ENCODE measurements around the gene TPD52L1. TPM values are rescaled to one million over a fixed set of nuclear protein-coding genes. Genes with fewer than 3 reads are reported as not detected.

TPD52L1 gene
- total and polyA plus RNA-seq, 4 donors = 15.6 to 43.5 (median 16.7) TPM

GRCh38 chr6:125173341-125174095, 19.9 kb downstream of the TPD52L1 start:
- Histone ChIP-seq H3K9ac (ENCODE audit: insufficient read depth in 1 of 2, low read length in 2 of 2) (no peak overlapping the region), H3K27ac (ENCODE audit: low read depth in 1 of 2, low read length in 1 of 2) (no peak overlapping the region), H3K36me3 (ENCODE audit: control insufficient read depth in 4 of 4, insufficient read depth in 4 of 4, low read length in 4 of 4) (no peaks in the 10 kb centered on the region), H3K4me3 (no peak overlapping the region), H3K27me3 (ENCODE audit: control insufficient read depth in 3 of 3, insufficient read depth in 3 of 3, low read length in 2 of 3) (no peaks in the 10 kb centered on the region), H3K9me3 (ENCODE audit: control insufficient read depth in 4 of 4, insufficient read depth in 3 of 4, low read length in 3 of 4) (no peaks in the 10 kb centered on the region), H3K4me1 (ENCODE audit: control insufficient read depth in 5 of 5, insufficient read depth in 5 of 5, low read length in 5 of 5) (no peaks in the 10 kb centered on the region)
- DNase-seq (peak in 1 of 3 donors; percentile 26), ATAC-seq (ENCODE audit: insufficient read depth, low FRiP score) (peak; percentile 30)
- TF ChIP-seq CTCF (IDR thresholded peaks at IDR 0.05; ENCODE audit: control extremely low read depth, extremely low read depth) = no peak
- WGBS, 2 donors = 68 to 72% methylated on average over 6 of the region's 6 CpGs

- Histone ChIP-seq H3K36me3 (ENCODE audit: control insufficient read depth in 4 of 4, insufficient read depth in 4 of 4, low read length in 4 of 4) (no peaks in the 10 kb centered on the region), H3K27ac (ENCODE audit: low read depth in 1 of 2, low read length in 1 of 2) (no peak overlapping the region), H3K27me3 (ENCODE audit: control insufficient read depth in 3 of 3, insufficient read depth in 3 of 3, low read length in 2 of 3) (no peaks in the 10 kb centered on the region), H3K4me3 (no peak overlapping the region), H3K9me3 (ENCODE audit: control insufficient read depth in 4 of 4, insufficient read depth in 3 of 4, low read length in 3 of 4) (no peaks in the 10 kb centered on the region), H3K9ac (ENCODE audit: insufficient read depth in 1 of 2, low read length in 2 of 2) (no peak overlapping the region), H3K4me1 (ENCODE audit: control insufficient read depth in 5 of 5, insufficient read depth in 5 of 5, low read length in 5 of 5) (peaks cover 0 to under 1% (median 0%) of the 10 kb centered on the region in 5 donors)
- WGBS, 2 donors = 52 to 53% methylated on average over 1 of the region's 1 CpG
- no peak for ATAC-seq (ENCODE audit: insufficient read depth, low FRiP score)
- no peak for TF ChIP-seq CTCF (IDR thresholded peaks at IDR 0.05; ENCODE audit: control extremely low read depth, extremely low read depth)
- no peak for DNase-seq
Observed at GRCh38 chr6:125174626-125175025, 21.1 kb downstream of the TPD52L1 start.

GRCh38 chr6:125175466-125176048, 22.0 kb downstream of the TPD52L1 start:
- H3K27me3 ChIP-seq (ENCODE audit: control insufficient read depth in 3 of 3, insufficient read depth in 3 of 3, low read length in 2 of 3) = no peaks in the 10 kb centered on the region
- no peak for TF ChIP-seq CTCF (IDR thresholded peaks at IDR 0.05; ENCODE audit: control extremely low read depth, extremely low read depth)
- H3K27ac ChIP-seq (ENCODE audit: low read depth in 1 of 2, low read length in 1 of 2) = no peak overlapping the region
- 90 to 92% methylated on average over 1 of the region's 1 CpG for WGBS, 2 donors
- H3K4me3 ChIP-seq = no peak overlapping the region
- H3K9ac ChIP-seq (ENCODE audit: insufficient read depth in 1 of 2, low read length in 2 of 2) = no peak overlapping the region
- H3K4me1 ChIP-seq (ENCODE audit: control insufficient read depth in 5 of 5, insufficient read depth in 5 of 5, low read length in 5 of 5) = peaks cover 0 to 10% (median 0%) of the 10 kb centered on the region in 5 donors
- no peak for ATAC-seq (ENCODE audit: insufficient read depth, low FRiP score)
- DNase-seq = no peak
- no peaks in the 10 kb centered on the region for H3K36me3 ChIP-seq (ENCODE audit: control insufficient read depth in 4 of 4, insufficient read depth in 4 of 4, low read length in 4 of 4)
- H3K9me3 ChIP-seq (ENCODE audit: control insufficient read depth in 4 of 4, insufficient read depth in 3 of 4, low read length in 3 of 4) = no peaks in the 10 kb centered on the region

Data from lung (tissue), 12 donors.